Activated CD4-positive, alpha-beta T cell treated with anti-CD3 and anti-CD28 coated beads for 48 hours (primary cell): ENCODE measurements around the gene SDS.

Experiments
- DNase-seq: peaks from one replicate; pipeline ENCODE4 v3.0.0-alpha.2; 2020

Gene SDS

GRCh38 chr12:113403435-113404415, at the start of gene SDS:
SDS (minus strand) TSS chr12:113403887; CDS start chr12:113399708, 4,179 bp downstream.
- DNase-seq: no peak

GRCh38 chr12:113453330-113453729, 49.6 kb upstream of the SDS start:
- DNase-seq: no peak

GRCh38 chr12:113452458-113452857, 48.8 kb upstream of the SDS start:
- no peak for DNase-seq

- DNase-seq: no peak
These were observed 46.2 kb upstream of the SDS start for GRCh38 chr12:113449839-113450238.

- no peak for DNase-seq
These were observed 45.6 kb upstream of the SDS start for GRCh38 chr12:113449299-113449698.

GRCh38 chr12:113448873-113449272, 45.2 kb upstream of the SDS start:
- DNase-seq: no peak

GRCh38 chr12:113445544-113446171, 42.0 kb upstream of the SDS start:
- no peak for DNase-seq

- no peak for DNase-seq
These were observed 39.4 kb upstream of the SDS start for GRCh38 chr12:113443030-113443539.

- no peak for DNase-seq
These were observed 37.5 kb upstream of the SDS start for GRCh38 chr12:113440947-113441782.

GRCh38 chr12:113440336-113440735, 36.6 kb upstream of the SDS start:
- DNase-seq: no peak

GRCh38 chr12:113439606-113440030, 35.9 kb upstream of the SDS start:
- peak; percentile 27 for DNase-seq

GRCh38 chr12:113439301-113439597, 35.6 kb upstream of the SDS start:
- no peak for DNase-seq

- DNase-seq: no peak
These were observed 35.0 kb upstream of the SDS start for GRCh38 chr12:113438523-113439300.

GRCh38 chr12:113437729-113438100, 34.0 kb upstream of the SDS start:
- DNase-seq: no peak

GRCh38 chr12:113436993-113437728, 33.5 kb upstream of the SDS start:
- no peak for DNase-seq

GRCh38 chr12:113436586-113436985, 32.9 kb upstream of the SDS start:
- no peak for DNase-seq

GRCh38 chr12:113435367-113435766, 31.7 kb upstream of the SDS start:
- no peak for DNase-seq

GRCh38 chr12:113432986-113433385, 29.3 kb upstream of the SDS start:
- no peak for DNase-seq

- no peak for DNase-seq
These were observed 24.8 kb upstream of the SDS start for GRCh38 chr12:113428482-113428881.

- no peak for DNase-seq
These were observed 24.2 kb upstream of the SDS start for GRCh38 chr12:113427882-113428281.

- no peak for DNase-seq
These were observed 22.3 kb upstream of the SDS start for GRCh38 chr12:113425960-113426453.
